Ecto neural progenitor cell (in vitro differentiated cells): ENCODE measurements around the gene RAD51B.

Experiments used
- DNase-seq: peaks from one replicate; pipeline ENCODE4 v3.0.0-alpha.2; 2018; ENCODE audit warnings: low spot score

RAD51B gene

GRCh38 chr14:68556253-68556652 is 736.7 kb downstream of the RAD51B start:
- peak; percentile 32 for DNase-seq

GRCh38 chr14:68557648-68558047 is 738.1 kb downstream of the RAD51B start:
- DNase-seq: no peak

DNA sequence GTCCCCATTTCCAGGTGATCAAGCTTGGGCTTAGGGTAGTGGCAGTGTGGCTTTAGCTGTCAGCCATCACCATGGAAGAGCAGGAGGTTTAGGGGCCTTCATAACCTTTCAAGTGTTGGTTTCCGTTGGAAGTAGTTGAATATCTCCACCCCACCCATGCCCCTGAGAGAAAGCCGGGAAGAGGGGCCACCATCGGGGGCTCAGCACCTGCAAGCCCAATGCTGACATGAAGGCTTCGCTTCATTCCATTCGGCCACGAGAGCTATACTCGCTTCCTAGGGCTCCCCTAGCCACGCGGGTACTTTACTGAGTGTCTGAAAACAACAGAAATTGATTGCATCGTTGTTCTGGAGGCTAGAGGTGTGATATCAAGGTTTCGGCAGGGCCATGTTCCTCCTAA is 738.5 kb downstream of the RAD51B start:
- no peak for DNase-seq

DNA sequence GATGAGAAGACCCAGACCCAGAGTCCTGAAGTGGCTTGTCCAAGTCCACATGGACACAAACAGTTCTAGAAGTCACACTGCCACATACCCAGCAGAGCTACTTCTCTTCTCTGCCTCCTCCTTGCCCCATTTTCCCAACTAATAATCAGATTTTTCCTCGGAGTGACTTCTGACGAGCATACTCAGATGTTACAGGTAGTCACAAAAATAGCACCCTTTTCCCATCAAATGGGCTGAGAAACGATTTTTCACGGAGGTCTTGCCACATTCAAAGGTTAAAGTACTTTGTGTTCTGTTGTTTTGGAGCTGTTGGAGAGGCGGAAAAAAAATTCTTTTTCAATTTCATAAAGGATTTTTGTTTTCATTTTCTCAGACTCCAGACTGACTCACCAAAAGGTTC is 740.4 kb downstream of the RAD51B start:
- no peak for DNase-seq

GRCh38 chr14:68561531-68562007 is 742.0 kb downstream of the RAD51B start:
- no peak for DNase-seq

GRCh38 chr14:68562911-68563250 is 743.3 kb downstream of the RAD51B start:
- no peak for DNase-seq

GRCh38 chr14:68563251-68564131 is 743.9 kb downstream of the RAD51B start:
- no peak for DNase-seq

DNA sequence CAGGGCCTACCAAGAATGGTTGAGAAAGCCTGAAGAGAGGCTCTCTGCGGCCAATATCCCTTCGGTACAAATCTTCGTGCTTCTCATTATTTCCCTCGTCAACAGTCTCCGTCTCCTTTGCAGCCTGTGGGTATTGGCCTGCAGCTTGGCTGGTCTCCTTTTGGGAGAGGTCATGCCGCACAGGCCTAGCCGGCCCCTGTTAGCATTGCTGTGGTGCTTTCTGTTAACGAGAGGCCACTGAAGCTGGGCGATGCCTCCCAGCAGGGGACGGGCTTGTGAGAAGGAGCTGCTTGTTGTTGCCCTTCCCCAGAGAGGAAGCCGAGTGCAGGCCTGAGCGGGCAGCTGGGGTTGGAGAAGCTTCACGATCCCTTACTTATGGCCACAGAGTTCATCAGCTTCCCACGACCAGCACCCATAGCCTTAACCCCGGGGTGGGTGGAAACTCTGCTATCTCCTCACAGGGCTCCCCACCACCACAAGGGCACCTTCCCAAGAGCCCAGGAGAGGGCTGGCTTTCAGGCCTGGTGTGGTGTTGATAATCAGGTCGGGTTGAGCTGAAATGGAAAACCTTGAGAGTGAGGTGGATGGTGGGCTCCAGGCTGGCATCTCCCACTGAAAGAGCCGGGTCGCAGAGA is 744.7 kb downstream of the RAD51B start:
- no peak for DNase-seq

GRCh38 chr14:68564826-68565759 is 745.5 kb downstream of the RAD51B start:
- no peak for DNase-seq

DNA sequence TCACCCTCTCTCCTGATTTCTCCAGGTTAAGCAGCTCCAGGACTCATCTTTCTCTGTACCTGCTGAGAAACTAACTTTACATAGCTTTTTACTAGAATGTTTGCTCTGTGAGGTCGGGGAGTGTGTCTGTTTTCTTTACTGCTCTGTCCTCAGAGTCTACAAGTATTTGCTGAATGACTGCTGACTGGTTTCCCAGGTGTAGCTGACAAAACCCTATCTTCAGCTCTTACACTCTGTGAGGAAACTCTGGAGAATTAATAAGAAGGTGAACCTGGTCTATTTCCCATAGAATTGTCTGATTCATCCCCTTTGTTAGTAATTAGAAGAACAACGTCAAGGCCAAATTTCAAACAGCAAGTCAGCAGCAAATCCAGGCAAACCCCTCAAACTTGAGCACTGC is 746.5 kb downstream of the RAD51B start:
- DNase-seq: no peak

DNA sequence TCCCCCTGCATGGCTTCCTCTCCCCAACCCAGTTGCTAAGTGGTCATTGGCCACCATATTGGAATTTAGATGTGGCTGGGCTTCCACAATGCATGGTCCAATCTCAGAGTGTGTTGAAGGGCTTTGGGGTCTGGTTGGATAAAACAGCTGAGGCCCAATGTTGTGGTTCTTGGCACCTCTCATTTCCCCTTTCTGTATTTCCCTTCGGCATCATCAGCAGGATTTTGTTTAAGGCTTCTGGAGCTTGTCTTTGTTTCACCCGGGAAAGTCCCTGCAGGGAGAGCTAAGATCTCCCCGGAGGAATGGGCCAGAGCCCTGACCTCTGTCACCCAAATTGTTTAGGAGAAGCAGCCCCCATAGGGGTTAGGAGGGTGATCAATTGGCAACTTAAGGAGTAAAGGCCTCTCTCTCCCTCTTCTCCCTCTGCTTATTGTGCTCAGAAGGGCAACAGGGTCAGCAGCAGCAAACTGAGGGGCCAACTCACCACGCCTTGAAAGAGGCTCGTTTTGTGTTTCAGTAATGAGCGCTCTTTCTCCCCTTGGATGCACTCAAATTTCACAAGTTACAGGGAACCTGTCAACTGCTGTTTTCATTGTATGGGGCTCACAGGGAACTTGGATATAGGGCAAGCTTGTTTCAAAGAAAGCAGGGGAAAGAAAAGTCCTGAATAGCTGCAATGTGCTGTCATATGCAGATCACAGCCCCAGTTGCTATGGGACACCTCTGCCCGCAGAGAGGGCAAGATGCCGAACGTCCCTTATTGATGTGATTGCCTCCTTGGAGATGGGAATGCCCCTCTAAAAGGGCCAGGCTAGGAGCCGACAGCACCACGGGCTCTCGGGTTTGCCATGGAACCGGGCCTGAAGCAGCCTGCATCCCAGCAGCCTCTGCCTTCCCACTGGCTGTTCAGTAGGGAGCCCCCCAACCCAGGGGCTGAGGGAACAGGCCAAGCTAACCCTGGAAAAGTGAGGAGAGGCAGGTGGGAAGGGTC is 749.6 kb downstream of the RAD51B start:
- peak; percentile 72 for DNase-seq

- no peak for DNase-seq
These were observed 750.4 kb downstream of the RAD51B start for GRCh38 chr14:68569970-68570409.

DNA sequence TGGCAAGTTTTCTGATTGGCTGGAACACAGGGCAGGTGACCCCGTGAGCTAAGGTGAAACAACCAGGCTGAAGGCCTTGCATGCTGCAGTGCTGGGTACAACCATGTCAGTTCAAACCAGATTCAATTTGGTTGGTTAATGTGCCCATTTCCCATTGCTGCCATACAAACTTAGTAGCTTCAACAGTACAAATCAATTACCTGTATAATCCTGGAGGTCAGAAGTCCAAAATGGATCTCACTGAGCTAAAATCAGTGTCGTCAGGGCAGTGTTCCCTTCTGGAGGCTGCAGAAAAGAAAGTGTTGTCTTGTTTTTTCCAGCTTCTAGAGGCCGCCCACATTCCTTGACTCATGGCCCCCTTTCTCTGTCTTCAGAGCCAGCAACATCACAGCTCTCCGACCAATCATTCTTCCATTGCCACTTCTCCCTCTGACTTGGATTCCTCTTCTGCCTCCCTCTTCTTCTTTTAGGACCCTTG is 751.6 kb downstream of the RAD51B start:
- no peak for DNase-seq

- DNase-seq: no peak
These were observed 752.4 kb downstream of the RAD51B start for GRCh38 chr14:68571928-68572525.

- DNase-seq: no peak
These were observed 753.5 kb downstream of the RAD51B start for GRCh38 chr14:68573126-68573525.

- no peak for DNase-seq
These were observed 754.1 kb downstream of the RAD51B start for GRCh38 chr14:68573722-68574121.

DNA sequence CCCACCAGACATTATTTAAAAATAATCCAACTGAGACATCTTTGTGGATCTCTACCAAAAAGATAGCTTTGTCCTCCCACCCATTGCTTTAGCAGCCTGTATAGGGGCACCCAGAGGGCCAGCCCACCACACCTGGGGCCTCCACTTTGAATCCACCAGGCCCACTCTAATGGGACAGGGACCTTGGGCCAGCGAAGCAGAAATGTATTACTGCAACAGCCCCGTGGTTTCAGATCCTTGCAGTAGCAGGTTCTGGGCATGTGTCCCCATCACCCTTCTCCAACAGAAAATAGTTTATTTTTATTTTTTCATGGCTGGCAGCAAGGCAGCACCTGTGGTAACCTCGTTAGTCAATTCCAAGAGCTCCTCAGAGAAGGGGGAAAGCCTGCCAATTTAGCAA is 754.9 kb downstream of the RAD51B start:
- no peak for DNase-seq

- no peak for DNase-seq
These were observed 755.3 kb downstream of the RAD51B start for GRCh38 chr14:68574906-68575305.

DNA sequence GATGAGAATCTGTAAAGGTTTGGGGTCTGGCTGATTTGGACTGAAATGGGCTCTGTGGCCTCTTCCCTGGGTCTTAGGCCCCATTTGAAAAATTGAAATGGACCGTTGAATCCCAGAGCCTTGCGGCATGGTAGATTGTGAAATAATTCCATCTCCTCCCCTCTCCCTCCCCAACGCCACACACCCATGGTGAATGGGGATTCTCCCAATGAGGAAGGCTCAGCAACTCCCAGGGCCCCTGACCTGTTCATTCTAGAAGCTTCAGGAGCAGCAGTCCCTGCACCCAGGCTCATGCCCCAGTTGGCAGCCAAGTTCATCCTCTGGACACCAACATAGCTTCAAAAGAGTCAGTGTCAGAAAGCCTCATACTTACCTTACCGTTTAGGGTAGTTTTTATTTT is 755.8 kb downstream of the RAD51B start:
- DNase-seq: no peak

DNA sequence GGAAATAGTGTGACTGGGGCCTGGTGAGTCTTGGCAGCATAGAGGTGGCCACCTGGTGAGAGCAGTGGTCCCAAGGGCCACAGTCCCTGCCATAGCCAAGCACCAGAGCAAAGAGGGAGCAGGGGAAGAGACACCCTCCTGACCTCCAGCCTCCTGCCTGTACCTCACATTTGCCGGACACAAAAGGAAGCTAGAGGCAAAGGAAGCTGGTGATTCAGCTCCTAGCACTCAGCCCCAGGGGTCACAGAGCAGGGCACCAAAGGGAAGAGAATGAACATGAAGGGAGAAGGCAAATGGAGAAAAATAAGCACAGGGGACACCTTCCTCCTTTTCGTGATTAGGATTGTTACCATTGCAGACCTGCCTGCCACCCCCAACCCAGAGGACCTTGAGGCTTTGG is 756.5 kb downstream of the RAD51B start:
- no peak for DNase-seq
